Measurements from ENCODE around the gene PTPRT.
"Not testable (repeated sequence)": the region's sequence is repeated elsewhere in the genome, so short reads cannot be mapped to it uniquely, and the experiment has no call there.

PTPRT gene

DNA sequence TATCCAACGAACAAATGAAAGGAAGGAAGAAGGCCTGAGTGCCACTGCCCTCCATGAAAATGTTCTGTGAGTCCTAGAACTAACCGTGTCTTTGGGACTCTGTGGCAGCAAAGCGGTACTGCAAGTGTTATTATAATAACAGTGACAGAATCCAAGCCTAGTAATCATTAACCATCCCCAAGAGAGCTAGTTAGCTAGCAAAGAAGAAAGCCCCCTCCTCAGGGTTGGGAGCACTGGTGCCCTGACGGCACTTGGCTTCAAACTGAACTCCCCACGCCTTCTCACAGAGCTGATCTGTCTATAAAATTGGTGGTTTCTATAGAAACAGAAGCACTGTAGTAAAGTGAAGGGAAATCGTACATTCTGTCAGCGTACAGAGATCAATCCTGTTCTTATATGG is 239.8 kb downstream of the PTPRT start:
- no peaks in the 10 kb centered on the region for H3K36me3 Mint-ChIP-seq
- peaks cover 4% of the 10 kb centered on the region for H3K27me3 Mint-ChIP-seq
- ATAC-seq (ENCODE audit: low read depth) (no peak), DNase-seq (ENCODE audit: low spot score in 2 of 2) (no peak)
- peaks cover 9% of the 10 kb centered on the region for H3K9me3 Mint-ChIP-seq
- H3K27ac Mint-ChIP-seq, result no peak overlapping the region
- no peak overlapping the region for H3K4me3 Mint-ChIP-seq
- H3K4me1 Mint-ChIP-seq, result no peaks in the 10 kb centered on the region

GRCh38 chr20:42945234-42945994 is 244.3 kb downstream of the PTPRT start:
- Mint-ChIP-seq H3K4me1 (no peaks in the 10 kb centered on the region), H3K4me3 (no peak overlapping the region), H3K36me3 (no peaks in the 10 kb centered on the region), H3K27me3 (peaks cover 3% of the 10 kb centered on the region), H3K9me3 (peaks cover 5% of the 10 kb centered on the region), H3K27ac (no peak overlapping the region)
- ATAC-seq (ENCODE audit: low read depth) (no peak), DNase-seq (ENCODE audit: low spot score in 2 of 2) (no peak)

GRCh38 chr20:42941629-42942028 is 248.1 kb downstream of the PTPRT start:
- peaks cover 2% of the 10 kb centered on the region for H3K9me3 Mint-ChIP-seq

DNA sequence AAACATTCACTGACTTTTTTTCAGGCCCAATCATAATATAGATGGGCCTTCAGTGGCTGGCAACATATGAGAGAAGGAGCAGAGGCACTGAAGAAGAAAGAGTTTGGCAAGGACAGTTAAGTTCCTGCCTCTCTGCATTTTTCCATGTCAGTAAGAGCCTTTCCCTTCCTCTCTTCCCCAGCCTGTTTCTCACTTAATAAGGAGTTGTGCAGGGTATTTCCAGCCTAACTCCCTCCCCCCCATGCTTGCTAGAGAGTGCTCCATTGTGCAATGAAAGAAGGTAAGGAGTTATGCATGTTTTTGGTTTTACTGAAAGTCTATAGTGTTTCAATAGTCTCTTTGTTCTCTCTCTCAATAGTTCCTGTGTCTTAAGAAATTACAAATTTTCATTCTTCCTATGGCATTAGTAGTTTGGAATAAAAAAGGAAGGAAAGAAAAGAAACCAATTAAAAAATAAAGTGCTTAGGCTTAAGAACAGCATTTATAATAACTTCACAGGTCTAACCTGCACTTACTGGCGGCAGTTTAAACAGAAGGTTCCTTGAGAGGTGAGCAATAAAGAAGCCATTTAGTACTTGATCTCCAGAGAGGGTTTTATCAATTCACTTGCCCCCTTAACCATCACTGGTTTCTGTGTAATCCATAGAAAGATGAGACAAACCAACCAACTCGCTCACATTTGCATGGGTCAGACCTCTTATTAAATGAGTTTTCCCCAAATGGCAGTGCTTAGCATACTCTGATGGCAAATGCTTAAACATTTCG is 251.1 kb downstream of the PTPRT start:
- no peak overlapping the region for H3K4me3 Mint-ChIP-seq
- peaks cover 2% of the 10 kb centered on the region for H3K9me3 Mint-ChIP-seq
- H3K4me1 Mint-ChIP-seq, result no peaks in the 10 kb centered on the region
- ATAC-seq (ENCODE audit: low read depth) (no peak), DNase-seq (ENCODE audit: low spot score in 2 of 2) (no peak)
- no peaks in the 10 kb centered on the region for H3K27me3 Mint-ChIP-seq
- no peak overlapping the region for H3K27ac Mint-ChIP-seq
- H3K36me3 Mint-ChIP-seq, result no peaks in the 10 kb centered on the region

More at GRCh38 chr20:42941629-42942028, 248.1 kb downstream of the PTPRT start:
- ATAC-seq (ENCODE audit: low read depth) (no peak), DNase-seq (ENCODE audit: low spot score in 2 of 2) (no peak)
- H3K27me3 Mint-ChIP-seq, result peaks cover 1% of the 10 kb centered on the region
- H3K4me1 Mint-ChIP-seq, result no peaks in the 10 kb centered on the region
- H3K4me3 Mint-ChIP-seq, result no peak overlapping the region
- no peaks in the 10 kb centered on the region for H3K36me3 Mint-ChIP-seq
- H3K27ac Mint-ChIP-seq, result no peak overlapping the region

DNA sequence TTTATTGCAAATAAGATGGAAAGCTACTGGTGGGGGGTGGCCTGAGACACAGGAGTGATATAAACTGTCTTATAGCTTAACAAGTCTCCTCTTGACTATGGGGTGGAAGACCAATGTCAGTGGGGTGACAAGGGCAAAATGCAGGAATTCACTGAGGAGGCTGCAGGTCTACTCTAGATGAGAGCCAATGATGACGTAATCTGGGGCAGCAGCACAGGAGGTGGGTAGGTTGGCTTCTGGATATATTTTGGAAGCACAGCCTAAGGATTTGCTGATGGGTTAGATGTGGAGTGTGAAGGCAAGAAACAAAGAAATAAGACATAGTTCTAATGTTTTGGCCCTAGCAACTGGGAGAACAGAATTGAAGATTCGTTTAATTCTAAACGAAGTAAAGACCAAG is 253.2 kb downstream of the PTPRT start:
- Mint-ChIP-seq H3K4me3 (no peak overlapping the region), H3K4me1 (no peaks in the 10 kb centered on the region), H3K27me3 (no peaks in the 10 kb centered on the region), H3K9me3 (peaks cover 2% of the 10 kb centered on the region), H3K36me3 (no peaks in the 10 kb centered on the region), H3K27ac (no peak overlapping the region)
- DNase-seq (ENCODE audit: low spot score in 2 of 2) (no peak), ATAC-seq (ENCODE audit: low read depth) (no peak)

DNA sequence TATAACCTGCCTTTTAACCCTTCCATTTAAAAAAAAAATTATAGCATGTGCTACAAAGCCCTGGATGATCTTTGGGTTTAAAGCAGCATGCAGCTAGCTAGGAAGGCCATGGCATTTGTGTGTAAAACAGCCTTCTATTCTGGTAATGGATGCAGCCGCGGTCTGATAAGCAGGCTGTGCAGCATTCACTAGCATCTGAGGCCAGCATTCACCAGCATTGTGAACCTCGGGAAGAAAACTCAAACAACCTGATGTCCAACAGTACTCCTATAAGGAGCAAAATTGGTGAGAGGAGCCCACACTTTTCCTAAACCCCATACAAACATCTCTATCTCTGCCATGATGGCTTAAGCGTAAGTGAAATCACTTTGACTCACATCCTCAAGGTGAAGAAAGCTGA is 265.5 kb downstream of the PTPRT start:
- ATAC-seq (ENCODE audit: low read depth) (no peak), DNase-seq (ENCODE audit: low spot score in 2 of 2) (no peak)
- H3K27me3 Mint-ChIP-seq, result peaks cover 3% of the 10 kb centered on the region
- no peaks in the 10 kb centered on the region for H3K4me1 Mint-ChIP-seq
- H3K4me3 Mint-ChIP-seq, result no peak overlapping the region
- H3K9me3 Mint-ChIP-seq, result peaks cover 8% of the 10 kb centered on the region
- H3K27ac Mint-ChIP-seq, result no peak overlapping the region
- H3K36me3 Mint-ChIP-seq, result no peaks in the 10 kb centered on the region

GRCh38 chr20:42923348-42923918 is 266.3 kb downstream of the PTPRT start:
- no peaks in the 10 kb centered on the region for H3K36me3 Mint-ChIP-seq
- H3K27me3 Mint-ChIP-seq, result peaks cover 3% of the 10 kb centered on the region
- no peak overlapping the region for H3K4me3 Mint-ChIP-seq
- H3K4me1 Mint-ChIP-seq, result no peaks in the 10 kb centered on the region
- ATAC-seq (ENCODE audit: low read depth), result no peak
- no peak for DNase-seq (ENCODE audit: low spot score in 2 of 2)
- H3K27ac Mint-ChIP-seq, result no peak overlapping the region
- H3K9me3 Mint-ChIP-seq, result peaks cover 8% of the 10 kb centered on the region

GRCh38 chr20:42920776-42921175 is 268.9 kb downstream of the PTPRT start:
- H3K36me3 Mint-ChIP-seq, result no peaks in the 10 kb centered on the region
- H3K27ac Mint-ChIP-seq, result no peak overlapping the region
- H3K4me3 Mint-ChIP-seq, result no peak overlapping the region
- no peak for DNase-seq (ENCODE audit: low spot score in 2 of 2)
- no peaks in the 10 kb centered on the region for H3K4me1 Mint-ChIP-seq
- no peaks in the 10 kb centered on the region for H3K27me3 Mint-ChIP-seq
- H3K9me3 Mint-ChIP-seq, result peaks cover 9% of the 10 kb centered on the region
- no peak for ATAC-seq (ENCODE audit: low read depth)

DNA sequence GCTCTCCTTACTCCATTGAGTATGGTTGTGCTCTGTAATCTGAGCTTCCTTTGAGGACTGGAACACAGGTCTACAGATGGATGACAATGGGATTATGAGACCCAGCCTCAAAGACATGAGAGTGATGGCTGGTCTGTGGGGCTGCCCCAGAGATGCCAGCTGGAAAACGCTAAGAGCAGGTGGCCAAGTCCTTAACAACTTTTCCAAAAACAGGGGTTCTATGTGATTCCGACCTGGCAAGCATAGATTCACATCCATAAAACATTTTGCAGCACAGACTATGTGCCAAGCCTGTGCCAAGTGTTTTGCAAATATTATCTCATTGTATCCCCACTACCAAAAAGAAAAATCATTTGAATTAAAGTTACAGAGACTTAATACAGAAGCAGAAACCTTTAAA is 270.4 kb downstream of the PTPRT start:
- ATAC-seq (ENCODE audit: low read depth) (no peak), DNase-seq (ENCODE audit: low spot score in 2 of 2) (no peak)
- Mint-ChIP-seq H3K27ac (no peak overlapping the region), H3K9me3 (peaks cover 11% of the 10 kb centered on the region), H3K27me3 (no peaks in the 10 kb centered on the region), H3K4me1 (no peaks in the 10 kb centered on the region), H3K4me3 (no peak overlapping the region), H3K36me3 (no peaks in the 10 kb centered on the region)

DNA sequence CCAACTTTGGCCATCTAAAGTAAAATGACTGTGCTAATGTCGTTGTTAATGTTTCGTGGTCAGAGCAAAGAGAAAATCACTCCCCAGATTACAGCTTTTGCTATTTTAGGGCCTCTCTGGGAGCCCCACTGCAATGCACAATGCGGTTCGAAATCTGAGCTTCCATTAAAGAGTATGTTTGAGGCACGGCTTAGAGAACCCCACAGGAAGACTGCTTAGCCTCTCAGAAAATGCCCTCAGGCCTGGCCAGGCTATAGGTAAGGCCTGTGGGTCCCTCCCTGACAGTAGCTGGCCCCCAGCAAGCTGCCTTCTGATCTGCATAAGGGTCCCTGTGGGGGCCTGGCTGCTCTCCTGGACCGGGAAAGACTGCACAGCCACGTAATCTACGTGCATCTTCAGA is 274.6 kb downstream of the PTPRT start:
- peaks cover 8% of the 10 kb centered on the region for H3K9me3 Mint-ChIP-seq
- DNase-seq (ENCODE audit: low spot score in 2 of 2), result no peak
- H3K4me1 Mint-ChIP-seq, result no peaks in the 10 kb centered on the region
- H3K27ac Mint-ChIP-seq, result no peak overlapping the region
- H3K4me3 Mint-ChIP-seq, result no peak overlapping the region
- no peaks in the 10 kb centered on the region for H3K36me3 Mint-ChIP-seq
- no peaks in the 10 kb centered on the region for H3K27me3 Mint-ChIP-seq
- no peak for ATAC-seq (ENCODE audit: low read depth)

DNA sequence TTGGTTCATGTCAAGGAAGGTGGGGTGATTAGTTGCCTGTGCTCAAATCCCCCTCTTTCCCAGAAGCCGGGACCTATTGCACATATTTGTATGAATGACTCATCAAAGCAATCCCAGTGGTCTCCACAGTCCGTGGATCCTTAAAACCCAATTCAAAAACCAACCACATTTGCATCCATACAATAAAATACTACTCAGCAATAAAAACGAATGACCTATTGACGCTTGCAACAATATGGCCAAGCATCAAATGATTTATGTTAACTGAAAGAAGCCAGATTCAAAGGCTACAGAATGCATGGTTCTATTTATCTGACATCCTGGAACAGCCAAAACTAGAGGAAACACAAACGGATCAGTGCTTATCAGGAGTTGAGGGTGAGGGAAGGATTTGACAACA is 275.4 kb downstream of the PTPRT start:
- Mint-ChIP-seq H3K27me3 (no peaks in the 10 kb centered on the region), H3K4me3 (no peak overlapping the region), H3K4me1 (no peaks in the 10 kb centered on the region), H3K36me3 (no peaks in the 10 kb centered on the region), H3K27ac (no peak overlapping the region), H3K9me3 (peaks cover 8% of the 10 kb centered on the region)
- ATAC-seq (ENCODE audit: low read depth) (no peak), DNase-seq (ENCODE audit: low spot score in 2 of 2) (no peak)

DNA sequence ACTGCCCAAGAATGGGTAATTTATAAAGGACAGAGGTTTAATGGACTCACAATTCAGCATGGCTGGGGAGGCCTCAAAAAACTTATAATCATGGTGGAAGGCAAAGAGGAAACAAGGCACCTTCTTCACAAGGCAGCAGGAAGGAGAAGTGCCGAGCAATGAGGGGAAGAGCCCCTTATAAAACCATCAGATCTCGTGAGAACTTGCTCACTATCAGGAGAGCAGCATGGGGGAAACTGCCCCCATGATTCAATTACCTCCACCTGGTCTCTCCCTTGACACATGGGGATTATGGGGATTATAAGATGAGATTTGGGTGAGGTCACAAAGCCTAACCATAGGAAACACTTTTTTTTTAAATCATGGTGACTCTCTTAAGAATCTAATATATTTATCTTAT is 278.9 kb downstream of the PTPRT start:
- not testable (repeated sequence) for DNase-seq (ENCODE audit: low spot score in 2 of 2); H3K36me3 Mint-ChIP-seq; H3K9me3 Mint-ChIP-seq; H3K27me3 Mint-ChIP-seq; H3K4me1 Mint-ChIP-seq; H3K27ac Mint-ChIP-seq; H3K4me3 Mint-ChIP-seq; ATAC-seq (ENCODE audit: low read depth)

- Mint-ChIP-seq H3K4me1 (no peaks in the 10 kb centered on the region), H3K27me3 (no peaks in the 10 kb centered on the region), H3K27ac (no peak overlapping the region), H3K9me3 (peaks cover 8% of the 10 kb centered on the region), H3K36me3 (no peaks in the 10 kb centered on the region), H3K4me3 (no peak overlapping the region)
- ATAC-seq (ENCODE audit: low read depth) (no peak), DNase-seq (ENCODE audit: low spot score in 2 of 2) (no peak)
Observed at GRCh38 chr20:42907730-42908129, 282.0 kb downstream of the PTPRT start.

- H3K9me3 Mint-ChIP-seq, result peaks cover 8% of the 10 kb centered on the region
- no peaks in the 10 kb centered on the region for H3K36me3 Mint-ChIP-seq
- ATAC-seq (ENCODE audit: low read depth) (no peak), DNase-seq (ENCODE audit: low spot score in 2 of 2) (no peak)
- H3K27me3 Mint-ChIP-seq, result no peaks in the 10 kb centered on the region
- no peaks in the 10 kb centered on the region for H3K4me1 Mint-ChIP-seq
- H3K27ac Mint-ChIP-seq, result no peak overlapping the region
- no peak overlapping the region for H3K4me3 Mint-ChIP-seq
Observed at GRCh38 chr20:42906120-42906519, 283.6 kb downstream of the PTPRT start.
